IPS-NIHi7 (cell line): ENCODE measurements around the gene NUAK2.

Experiments
- DNase-seq: peaks from one replicate; pipeline ENCODE4 v3.0.0; 2012; ENCODE audit warnings: mixed read lengths; ENCODE audit errors: extremely low spot score

Gene NUAK2

DNA sequence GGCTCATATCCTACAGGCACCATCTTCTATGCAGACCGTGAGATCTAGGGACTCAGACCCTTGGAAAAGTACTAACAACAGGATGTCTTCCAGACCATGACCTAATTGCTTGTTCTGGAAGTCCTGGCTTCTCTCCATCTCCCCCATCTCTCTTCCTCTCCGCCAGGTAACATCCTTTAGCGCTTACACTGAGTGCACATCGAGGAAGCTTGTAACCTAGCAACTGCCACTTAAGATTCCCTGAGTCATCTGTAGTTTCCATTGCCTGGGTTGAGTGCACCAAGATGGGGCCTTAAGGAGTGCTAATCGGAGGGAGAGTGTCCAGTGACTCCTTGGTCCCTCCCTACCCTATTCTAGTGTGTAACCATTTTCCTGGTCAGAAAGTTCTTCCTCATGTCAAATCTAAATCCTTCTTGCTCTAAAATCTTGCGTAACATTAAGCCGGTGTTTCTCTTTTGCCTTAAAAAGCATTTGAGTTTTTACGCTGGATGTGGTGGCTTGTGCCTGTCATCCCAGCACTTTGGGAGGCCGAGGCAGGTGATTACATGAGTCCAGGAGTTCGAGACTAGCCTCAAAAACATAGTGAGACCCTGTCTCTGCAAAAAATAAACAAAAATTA is 25.5 kb upstream of the NUAK2 start:
- DNase-seq: no peak

DNA sequence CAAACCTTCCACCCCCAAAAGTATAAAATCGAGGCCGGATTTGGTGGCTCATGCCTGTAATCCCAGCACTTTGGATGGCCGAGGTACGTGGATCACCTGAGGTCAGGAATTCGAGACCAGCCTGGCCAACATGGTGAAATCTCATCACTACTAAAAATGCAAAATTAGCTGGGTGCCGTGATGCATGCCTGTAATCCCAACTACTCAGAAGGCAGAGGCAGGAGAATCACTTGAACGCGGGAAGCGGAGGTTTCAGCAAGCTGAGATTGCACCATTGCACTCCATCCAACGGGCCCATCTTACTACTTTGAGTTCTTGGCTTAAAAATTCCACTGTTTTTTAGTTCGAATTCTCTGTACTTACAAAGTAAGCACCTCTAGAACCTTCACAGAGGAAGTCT is 24.2 kb upstream of the NUAK2 start:
- DNase-seq: no peak

DNA sequence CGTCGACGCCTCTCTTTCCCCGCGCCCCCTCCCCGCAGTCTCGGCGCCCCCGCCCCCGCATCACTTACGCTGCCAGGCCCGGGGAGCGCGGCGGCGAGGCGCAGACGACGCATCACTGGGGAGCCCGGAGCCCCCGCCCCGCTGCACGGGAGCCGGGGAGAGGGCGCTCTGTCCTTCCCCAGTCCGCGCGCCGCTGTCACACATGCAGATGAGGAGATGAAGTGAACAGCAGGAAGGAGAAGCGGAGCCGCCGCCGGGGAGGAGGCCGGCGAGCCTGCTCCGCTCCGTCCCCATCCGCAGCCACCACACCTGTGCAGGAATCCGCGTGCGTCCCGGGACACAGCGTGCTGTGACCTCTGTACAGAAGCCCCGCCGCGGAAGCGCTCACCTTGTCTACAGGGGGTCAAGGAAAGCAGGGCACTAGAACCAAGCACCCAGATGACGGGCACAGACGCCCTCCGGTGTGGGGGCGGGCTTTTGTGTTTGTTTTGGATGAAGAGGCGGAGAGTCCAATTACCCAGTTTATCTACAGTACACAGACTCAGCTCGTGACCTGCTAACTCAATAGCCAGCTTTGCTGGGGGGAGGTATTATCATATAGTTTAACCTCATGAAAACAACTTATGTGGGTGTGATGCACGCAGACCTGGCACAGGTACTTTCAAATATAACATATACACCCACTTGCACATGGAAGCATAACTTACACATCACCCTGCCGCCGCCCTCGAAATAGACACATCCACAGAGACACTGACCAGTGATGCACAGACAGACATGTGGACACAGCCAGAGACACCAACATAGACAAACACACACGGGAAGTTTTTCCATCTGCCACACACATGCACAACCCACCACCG is 22.8 kb upstream of the NUAK2 start:
- peak; percentile 35 for DNase-seq

DNA sequence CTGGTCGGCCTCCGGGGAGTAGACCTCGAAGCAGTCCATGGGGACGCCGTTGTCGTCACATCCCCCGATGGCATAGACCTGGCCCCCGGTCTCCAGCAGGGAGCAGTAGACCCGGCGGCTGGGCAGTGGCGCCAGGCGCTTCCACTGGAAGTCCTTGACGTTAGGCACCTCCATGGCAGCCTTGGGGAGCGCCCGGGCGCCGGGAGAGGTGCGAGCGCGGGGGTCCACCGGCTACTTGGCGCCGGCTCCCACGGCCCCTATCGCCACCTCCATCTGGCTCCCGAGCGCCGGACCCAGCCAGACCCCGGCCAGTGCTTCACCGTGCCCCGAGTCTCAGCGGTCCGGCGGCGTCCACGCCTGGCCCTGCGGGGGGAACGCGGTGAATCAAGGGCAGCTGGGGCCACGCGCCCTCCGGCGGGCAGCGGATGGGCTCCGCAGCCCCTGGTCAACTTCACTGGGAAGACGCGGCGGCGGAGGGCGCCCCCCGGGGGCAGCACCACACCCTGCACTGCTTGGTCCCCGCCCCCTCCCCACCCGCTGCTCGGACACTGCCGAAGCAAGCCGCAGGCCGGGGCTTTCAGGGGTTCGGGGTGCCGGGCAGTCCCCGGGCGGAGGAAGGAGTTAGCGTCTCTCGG is 22.0 kb upstream of the NUAK2 start:
- DNase-seq: peak; percentile 63

DNA sequence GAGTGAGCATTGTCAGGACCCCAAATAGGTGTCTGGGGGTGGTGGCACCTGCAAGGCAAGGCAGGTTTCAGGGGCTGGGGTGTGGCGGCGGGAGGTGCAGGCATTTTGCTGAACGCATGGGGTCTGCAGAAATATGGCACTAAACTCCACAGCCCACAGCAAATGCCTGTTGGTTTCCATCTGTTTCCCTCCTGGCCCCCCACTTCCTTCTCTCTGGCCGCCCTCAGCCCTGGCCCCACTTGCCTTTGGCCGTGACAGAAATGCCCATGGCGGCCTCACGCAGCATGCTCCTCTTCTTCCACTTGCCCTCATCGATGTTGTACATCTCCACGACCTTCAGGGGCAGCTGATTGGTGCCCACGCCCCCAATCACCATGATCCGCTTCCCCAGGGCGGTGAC is 21.4 kb upstream of the NUAK2 start:
- DNase-seq: no peak

DNA sequence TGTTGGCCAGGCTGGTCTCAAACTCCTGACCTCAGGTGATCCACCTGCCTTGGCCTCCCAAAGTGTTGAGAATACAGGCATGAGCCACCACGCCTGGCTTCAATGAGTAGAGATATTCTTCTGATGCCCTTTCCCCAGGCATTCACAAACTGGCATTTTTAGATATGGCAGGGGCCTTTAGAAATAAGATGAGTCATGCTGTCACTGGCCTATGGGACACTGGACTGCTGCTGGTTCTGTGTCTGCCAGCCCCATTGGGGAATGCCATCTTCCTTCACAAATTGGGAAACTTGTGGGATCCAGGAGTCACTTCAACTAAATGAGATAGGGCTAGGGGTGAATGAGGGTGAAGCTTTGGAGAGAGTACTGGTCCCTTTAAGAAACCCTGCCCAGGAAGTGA is 19.1 kb upstream of the NUAK2 start:
- no peak for DNase-seq

DNA sequence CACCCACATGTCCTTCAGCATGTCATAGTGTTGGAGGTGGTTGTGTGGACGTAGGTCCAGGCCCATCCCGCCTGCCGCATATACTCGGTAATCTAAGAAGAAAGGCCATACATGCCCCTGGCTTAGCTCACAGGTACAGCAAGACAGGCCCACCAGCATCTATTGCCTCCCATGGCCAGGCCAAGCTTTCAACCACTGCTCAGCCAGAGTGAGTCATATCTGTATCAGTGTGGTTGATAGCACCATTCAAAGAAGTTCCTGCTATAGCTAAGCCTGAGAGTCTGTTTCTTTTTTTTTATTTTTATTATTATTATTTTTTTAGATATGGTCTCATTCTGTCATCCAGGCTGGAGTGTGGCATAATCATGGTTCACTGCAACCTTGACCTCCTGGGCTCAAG is 18.2 kb upstream of the NUAK2 start:
- no peak for DNase-seq

DNA sequence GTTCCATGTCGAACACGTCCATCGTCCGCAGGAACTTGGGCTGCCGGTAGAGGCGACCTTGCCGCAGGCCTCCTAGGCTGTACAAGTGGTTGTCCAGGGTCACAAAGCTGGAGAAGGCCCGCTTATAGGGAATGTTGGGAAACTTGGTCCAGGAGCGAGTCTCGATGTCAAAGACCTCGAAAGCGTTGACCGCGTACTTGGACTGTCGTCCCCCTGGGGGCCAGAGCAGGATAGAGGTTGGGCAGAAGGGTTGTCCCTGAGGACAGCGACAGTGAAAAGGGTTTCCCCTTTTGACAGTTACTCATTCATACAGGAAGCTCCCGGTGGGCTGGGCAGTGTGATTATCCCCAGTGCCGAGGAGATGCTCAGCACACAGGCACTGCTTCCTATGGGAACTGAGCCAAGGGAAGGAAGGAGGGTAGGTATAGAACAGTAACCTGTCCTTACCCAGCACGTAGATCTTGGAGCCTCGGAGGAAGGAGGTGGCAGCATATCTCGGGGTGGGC is 17.7 kb upstream of the NUAK2 start:
- no peak for DNase-seq

DNA sequence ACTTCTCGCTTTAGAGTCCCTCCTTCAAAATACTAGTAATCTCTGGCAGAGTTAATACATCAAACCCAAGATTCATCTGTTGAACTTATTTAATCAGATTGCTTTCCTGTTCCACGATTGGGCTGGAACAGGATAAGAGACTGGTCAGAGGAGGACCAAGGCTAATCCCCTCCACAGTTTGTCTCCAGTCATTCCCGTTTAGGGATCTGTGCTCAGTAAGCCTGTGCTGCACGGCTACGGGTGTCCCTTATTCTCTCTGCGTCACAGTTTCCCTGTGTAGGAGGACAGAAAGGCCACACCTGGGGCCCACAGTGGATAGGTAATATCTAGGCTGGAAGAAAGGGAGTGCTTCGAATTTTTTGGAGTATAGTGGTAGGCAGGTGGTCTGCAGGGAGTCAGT is 16.5 kb upstream of the NUAK2 start:
- DNase-seq: no peak

DNA sequence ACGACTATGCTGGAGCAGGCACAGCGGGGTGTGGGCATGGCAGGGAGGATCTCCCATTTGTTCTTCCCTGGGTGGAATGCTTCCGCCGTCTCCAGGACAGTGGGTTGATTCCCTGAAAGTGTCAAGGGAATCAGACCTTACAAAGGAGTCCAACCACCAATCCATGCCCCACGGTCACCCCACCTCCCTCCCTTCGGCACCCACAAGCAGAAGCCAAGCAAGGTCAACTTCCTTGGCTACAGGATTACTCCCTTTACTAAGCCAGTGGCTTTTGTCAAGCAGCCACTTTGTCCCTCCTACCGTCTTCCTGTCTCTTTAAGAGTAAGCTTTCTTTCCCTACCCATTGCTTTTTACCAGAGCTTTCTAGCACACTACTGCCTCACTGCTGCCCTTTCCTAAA is 15.9 kb upstream of the NUAK2 start:
- DNase-seq: no peak

DNA sequence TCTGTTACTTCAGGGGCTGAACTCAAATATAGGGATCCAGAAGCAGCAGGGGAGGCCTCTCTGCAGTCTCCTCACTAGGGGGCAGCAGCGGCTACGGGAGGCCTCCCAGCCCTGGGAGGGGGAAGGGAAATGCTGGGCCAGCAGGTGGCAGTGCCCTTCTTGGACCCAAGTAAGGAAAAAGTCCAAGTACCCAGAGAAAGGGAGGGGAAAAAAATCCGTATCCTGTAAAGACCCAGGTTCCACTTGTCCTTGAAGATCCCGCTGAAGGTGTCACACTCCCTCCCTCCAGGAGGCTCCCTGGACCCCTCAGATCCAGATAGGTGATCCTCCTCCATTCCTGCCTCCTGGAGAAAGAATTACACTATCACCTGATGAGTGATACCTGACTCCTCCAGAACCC is 14.1 kb upstream of the NUAK2 start:
- peak; percentile 88 for DNase-seq

DNA sequence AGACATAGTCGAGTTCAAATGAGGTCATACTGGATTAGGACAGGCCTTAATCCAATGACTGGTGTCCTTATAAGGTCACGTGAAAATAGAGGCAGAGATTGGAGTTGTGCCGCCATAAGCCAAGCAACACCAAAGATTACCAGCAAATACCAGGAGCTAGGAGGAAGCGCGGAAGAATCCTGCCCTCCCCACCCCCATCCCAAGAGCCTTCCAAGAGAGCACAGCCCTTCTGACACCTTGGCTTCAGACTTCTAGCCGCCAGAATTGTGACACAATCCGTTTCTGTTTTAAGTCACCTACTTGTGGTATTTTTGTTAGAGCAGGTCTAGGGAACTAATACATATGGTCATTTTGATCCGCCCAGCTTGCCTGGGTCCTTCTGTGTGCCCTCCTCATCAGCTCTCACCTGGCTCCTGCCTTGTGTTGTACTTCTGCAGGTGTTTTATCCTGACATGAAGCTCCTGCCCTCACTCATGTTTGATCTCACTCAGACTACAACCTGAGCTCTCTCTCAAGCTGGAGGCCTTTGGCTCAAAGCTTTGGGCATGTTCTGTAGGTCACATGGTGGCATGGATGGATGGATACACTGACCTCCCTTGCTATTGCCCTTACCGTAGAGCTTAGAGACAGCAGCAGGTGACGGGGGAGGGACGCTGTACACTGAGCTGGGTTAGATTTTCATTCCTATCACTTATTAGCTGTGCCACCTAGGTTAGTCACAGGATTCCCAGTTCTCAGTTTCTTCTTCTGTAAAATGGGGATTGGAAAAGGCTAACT is 10.7 kb upstream of the NUAK2 start:
- no peak for DNase-seq

DNA sequence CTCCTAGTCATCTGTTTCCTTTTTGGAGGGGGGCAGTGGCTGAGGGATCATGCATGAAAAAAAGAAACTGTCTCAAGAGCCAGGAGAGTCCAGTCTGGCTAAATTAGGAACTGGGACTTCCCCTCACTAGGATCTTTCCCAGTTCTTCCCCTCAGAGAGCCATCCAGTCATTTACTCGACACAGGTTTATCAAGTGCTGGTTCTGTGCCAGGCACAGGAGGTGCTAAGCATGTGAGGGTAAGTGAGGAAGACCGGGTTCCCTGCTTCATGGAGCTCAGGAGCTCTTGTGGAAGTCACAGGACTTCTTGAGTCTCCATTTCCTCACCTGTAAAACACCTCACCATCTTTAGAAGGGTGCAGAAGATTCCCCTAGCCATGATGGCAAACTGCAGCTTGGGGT is 8.6 kb upstream of the NUAK2 start:
- no peak for DNase-seq

DNA sequence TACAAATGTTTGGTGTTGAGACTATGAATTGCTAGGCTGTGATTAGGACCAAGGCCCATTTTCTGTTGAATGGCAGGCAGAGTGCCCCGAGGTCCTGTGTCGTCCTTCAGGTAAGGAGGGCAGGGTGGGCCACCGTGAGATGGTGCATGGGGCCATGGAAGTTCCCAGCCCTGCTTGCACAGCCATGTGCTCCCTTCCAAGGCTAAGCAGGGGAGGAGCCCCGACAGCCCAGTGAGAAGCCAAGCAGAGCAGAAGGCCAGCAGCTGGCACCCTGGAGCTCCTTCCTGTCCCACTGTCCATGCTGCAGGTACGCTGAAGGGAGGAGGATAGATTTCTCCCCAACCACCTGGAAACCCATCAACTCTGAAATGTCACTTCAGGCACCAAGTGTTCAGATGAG is 8.2 kb upstream of the NUAK2 start:
- no peak for DNase-seq

DNA sequence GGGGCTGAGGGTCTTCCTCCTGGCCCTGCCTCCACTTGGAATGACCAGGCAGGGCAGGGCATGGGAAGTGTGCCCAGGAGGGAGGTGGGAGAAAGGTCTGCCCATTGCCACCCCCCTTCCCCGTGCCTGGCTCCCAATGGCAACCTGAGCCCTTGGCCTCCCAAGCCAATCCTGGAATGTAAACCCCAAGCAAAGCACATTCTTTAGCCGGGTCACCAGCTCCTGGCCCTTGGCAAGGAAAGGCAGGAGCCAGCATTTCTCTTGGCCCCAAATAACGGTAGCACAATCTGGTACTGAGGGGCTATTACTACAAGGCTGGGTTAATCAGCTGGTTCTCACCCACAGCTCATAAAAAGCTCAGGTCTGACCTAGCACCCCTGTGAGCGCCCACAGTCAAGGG is 6.9 kb upstream of the NUAK2 start:
- DNase-seq: no peak

DNA sequence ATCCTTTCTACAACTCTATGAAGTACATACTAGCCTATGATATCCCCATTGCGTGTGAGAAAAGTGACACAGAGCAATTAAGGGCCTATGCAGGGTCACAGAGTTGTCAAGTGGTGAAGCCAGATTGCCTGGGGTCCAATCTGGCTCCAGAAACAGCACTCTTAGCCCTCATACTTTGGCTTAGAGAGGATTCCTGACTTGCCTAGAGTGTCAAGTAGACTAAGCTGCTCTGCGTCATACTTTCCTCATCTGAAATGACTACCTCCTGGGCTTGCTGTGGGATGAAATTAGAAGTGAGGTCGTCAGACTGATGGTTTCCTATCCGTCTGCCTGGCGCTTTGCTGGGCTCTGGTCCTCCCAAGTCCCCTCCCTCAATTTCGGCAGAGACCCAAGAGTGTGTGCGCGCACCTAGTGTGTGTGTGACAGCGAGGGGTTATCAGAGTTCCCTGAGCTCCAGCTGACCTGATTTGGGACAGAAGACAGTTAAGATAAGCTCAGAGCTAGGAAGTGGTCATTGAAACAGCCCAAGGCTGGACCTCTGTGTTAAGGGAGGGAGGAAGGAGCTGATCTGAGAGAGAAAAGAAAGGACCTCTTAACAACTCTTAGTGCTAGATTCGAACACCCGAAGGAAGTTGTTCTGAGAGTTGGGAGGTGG is 5.4 kb upstream of the NUAK2 start:
- no peak for DNase-seq

DNA sequence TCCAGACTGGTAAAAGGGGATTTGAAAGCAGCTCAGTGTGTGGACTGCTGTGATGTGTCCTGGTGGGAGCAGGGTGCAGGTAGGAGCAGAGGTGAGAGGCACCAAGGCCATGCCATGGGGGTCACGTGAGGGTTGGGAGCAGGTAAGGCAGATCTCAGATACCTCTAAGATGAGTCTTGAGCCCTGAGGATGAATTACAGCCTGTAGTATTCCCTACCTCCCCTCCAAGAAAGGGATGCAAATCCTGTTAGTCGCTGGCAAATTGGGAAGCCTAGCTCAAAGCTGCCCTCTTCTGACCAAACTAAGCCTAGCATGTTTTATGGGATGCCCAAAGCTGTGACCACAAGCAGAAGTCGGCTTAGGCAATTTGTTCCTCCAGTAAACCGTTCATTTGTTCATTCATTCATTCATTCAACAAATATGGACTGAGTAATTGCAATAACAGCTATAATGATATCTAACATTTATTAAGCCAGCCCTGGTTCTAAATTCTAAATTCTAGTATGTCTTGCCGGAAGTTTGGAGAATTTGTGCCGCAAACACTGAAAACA is 3.9 kb upstream of the NUAK2 start:
- peak; percentile 81 for DNase-seq

DNA sequence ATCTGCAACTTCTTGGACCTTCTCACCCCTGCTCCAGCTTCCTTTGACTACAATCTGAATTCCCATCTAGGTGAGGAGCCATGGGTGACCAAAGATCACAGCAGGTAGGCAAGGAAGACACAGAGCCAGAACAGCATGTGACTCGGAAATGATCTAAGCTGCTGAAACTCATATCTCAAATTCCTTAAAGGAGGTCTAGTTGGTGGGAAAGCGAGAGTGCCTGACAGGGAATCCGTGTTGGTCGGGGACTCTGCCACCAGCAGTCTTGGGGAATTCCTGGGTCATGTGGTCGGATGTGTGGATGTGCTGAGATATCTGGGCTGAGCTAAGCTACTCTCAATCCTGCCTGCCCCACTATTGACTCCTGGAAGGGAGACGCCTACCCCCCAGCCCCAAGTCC is 3.2 kb upstream of the NUAK2 start:
- DNase-seq: no peak

DNA sequence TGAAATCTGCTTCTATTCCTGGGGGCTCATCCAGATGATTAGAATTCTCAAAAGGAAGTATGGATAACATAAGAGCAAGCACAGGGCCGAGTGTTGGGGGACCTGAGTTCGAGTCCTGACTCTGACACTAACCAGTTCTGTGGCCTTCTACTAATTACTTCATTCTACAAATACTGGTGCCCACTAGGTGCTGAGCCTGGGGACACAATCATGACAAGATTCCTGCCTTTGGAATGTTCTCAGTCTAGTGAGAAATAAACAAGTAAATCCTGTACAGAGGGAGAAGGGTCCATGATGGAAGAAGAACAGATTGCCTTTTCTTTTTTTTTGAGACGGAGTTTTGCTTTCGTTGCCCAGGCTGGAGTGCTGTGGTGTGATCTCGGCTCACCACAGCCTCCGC is 2.2 kb upstream of the NUAK2 start:
- no peak for DNase-seq

DNA sequence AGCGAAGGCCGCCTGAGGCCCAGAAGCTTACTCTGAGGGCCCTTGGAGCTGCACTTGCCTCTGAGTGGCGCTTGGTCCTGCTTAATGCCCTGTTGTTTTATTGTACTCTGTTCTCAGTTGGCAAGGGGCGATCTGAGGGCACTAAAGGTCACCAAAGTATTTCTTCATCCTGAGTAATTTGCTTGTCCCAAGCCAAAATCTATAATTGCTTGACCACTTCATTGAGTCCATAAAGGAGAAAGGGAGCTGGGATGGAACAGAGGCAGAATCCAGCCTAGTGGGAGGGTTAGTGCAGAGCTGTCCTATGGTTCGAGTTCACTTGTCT is 376 bp upstream of the NUAK2 start:
- DNase-seq: no peak
